ENCODE measurements around the gene HMGN1.

HMGN1 gene

DNA sequence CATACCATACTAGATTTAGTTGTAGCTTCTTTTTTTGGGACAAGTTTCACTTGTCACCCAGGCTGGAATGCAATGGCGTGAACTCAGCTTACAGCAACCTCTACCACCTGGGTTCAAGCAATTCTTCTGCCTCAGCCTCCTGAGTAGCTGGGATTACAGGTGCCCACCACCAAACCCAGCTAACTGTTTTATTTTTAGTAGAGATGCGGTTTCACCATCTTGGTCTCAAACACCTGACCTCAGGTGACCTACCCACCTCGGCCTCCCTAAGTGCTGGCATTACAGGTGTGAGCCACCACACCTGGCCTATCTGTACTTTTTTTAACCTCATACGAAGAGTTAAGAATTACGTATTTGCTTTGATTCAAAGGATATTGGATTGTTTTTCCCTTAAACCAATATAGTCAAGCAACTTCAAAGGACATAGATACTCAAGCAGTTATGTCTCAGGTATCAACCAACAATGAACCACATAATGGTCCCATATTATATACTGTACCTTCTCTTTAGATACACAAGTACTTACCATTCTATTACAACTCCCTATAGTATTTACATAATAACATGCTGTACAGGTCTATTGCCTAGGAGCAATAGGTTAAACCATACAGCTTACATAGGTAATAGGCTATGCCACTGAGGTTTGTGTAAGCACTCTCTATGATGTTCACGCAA lies 7.5 kb downstream of the HMGN1 start:
- no peak overlapping the region for H3K4me3 ChIP-seq (ENCODE audit: low read depth, low read length)
- DNase-seq (ENCODE audit: low read depth): no peak

DNA sequence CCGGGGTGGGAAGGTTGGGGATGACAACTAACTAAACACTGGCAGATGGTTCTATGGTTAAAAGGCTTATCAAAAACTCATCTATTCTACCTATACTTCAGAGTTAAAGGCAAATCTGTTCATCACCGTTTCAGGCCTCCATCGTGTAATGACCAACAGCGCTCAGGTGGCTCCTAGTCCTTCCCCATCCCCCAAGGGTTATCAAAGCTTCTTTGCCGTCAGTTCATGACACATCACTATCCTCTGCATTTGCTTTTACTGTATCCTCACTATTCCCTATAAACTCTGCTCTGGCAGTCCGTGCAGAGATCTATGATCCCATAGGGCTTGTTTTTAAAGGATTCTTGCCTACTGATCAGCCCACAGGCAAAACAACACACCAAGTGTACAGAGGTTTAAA lies 8.2 kb downstream of the HMGN1 start:
- no peak overlapping the region for H3K4me3 ChIP-seq (ENCODE audit: low read depth, low read length)
- no peak for DNase-seq (ENCODE audit: low read depth)

DNA sequence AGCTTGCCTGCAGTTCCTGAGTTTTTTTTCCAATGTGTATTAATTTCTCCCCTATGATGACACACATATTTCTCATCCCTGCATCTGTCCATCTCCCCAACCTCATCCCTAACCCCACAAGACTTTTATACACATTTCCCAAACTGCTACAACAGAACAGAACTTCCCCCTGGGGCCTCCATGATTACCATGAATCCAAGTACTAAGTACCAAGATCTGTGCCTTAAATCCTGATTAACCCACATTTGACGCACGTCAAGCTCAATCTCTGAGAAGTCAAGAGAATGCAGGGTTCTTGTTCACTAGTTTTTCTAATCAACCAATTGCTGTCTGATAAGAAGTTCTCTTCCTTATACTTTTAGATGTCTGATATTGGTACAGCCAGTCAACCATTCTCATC lies 9.7 kb downstream of the HMGN1 start:
- no peak overlapping the region for H3K4me3 ChIP-seq (ENCODE audit: low read depth, low read length)
- DNase-seq (ENCODE audit: low read depth): no peak

DNA sequence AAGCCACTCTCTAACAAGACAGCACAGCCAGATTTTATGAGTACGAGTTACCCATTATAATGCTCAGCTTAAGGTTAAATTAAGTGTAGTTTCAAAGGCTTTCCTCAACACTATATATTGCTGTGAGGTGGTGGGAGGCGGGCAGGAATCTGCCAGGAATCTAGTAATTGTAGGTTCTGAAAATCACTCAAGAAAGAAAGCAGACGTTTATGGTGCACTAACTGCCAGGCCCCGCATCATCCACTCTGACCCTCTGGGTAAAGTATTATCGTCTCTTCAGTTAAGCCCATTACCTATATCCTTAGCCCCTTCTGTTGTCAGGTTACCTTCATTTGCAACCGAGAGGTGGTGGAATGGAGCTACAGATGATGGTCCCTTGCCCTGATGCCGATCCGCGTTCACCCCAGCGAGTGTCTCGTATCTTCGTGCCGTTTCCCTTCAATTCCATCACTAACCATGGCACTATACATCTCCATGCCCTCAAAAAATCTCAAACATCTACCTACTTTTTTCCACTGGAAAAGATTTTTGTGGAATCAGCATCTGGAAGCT lies 12.4 kb downstream of the HMGN1 start:
- no peak overlapping the region for H3K4me3 ChIP-seq (ENCODE audit: low read depth, low read length)
- DNase-seq (ENCODE audit: low read depth): no peak

DNA sequence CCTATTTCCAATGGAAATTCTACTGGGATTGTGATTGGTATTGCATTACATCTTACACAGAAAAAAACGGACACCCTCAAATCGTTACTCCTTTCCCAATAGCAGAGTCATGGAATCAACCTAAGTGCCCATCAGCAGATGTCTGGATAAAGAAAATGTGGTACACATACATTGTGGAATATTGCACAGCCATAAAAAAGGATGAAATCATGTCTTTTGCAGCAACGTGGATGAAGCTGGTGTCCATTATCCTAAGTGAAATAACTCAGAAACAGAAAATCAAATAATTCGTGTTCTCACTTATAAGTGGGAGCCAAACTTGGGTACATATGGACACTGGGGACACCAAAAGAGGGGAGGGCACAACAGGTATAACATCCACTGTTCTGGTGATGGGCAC lies 14.3 kb downstream of the HMGN1 start:
- no peak overlapping the region for H3K4me3 ChIP-seq (ENCODE audit: low read depth, low read length)
- no peak for DNase-seq (ENCODE audit: low read depth)

DNA sequence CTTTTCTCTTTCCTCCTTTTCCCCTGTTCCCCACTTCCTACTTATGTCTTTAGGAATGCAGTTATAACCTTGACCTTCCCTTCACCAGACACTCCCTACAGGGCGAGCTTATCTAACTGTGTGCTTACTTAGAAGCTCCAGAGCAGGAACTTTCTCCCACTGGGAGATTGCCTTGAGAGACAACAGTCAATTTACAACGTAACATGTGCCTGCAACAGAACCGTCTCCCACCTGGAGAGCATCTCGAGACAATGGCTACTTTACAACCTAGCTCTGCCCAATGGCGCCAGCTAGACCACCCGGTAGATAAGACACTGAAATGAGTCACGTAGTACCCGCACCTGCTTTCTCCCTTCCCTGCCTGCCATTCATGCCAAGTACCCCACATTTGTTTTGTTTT lies 16.7 kb downstream of the HMGN1 start:
- DNase-seq (ENCODE audit: low read depth): no peak
- no peak overlapping the region for H3K4me3 ChIP-seq (ENCODE audit: low read depth, low read length)

DNA sequence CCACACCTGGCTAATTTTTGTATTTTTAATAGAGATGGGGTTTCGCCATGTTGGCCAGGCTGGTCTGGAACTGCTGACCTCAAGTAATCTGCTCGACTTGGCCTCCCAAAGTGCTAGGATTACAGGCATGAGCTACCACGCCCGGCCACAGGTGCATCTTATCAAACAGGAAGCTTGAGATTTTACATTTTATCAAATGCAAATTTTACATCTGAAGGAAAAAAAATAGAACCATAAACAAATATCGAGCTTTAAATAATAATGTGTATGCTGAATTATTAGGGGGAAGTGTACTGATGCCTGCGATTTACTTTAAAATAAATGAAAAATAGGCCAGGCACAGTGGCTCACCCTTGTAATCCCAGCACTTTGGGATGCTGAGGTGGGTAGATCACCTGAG lies 18.9 kb downstream of the HMGN1 start:
- DNase-seq (ENCODE audit: low read depth): no peak
- H3K4me3 ChIP-seq (ENCODE audit: low read depth, low read length): no peak overlapping the region

DNA sequence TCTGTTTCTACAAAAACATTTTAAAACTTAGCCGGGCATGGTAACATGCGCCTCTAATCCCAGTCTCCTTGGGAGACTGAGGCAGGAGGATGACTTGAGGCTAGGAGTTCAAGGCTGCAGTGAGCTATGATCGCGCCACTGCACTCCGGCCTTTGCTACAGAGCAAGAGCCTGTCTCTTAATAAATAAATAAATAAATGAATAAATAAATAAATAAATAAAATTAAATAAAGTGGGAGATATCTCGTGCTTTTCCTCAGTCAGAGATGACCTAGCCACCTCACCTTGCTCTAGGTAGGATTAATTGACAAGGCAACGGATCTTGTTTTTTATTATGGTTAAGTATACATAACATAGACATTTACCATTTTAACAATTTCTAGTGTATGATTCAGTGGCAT lies 21.2 kb downstream of the HMGN1 start:
- no peak for DNase-seq (ENCODE audit: low read depth)
- no peak overlapping the region for H3K4me3 ChIP-seq (ENCODE audit: low read depth, low read length)

DNA sequence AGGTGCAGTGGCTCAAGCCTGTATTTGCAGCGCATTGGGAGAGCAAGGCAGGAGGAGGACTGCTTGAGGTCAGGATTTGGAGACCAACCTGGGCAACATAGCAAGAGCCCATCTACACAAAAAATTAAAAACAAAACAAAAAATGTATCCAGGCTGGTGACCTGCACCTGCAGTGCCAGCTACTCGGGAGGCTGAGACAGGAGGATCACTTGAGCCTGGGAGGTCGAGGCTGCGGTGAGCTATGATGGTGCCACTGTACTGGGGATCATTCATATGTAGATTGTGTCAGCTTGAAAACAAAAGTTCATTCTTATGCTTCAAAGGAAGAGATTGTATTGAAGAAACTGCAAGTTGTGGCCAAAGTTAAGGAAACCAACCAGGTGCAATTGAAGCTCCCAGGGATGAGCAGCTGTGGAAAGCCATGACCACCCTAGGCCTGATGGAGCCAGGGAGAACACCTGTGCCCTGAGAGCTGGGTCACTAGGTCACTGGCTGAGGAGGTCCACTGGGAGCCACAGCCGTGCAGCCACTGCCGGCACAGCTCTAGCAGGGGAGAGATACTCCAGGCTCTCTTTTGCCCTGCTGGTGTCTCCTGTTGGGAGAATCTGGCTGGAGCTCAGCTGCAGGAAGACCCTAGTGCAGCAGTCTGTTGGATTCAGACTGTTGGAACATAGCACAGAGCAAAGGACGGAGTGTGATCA lies 22.1 kb downstream of the HMGN1 start:
- no peak overlapping the region for H3K4me3 ChIP-seq (ENCODE audit: low read depth, low read length)
- no peak for DNase-seq (ENCODE audit: low read depth)

DNA sequence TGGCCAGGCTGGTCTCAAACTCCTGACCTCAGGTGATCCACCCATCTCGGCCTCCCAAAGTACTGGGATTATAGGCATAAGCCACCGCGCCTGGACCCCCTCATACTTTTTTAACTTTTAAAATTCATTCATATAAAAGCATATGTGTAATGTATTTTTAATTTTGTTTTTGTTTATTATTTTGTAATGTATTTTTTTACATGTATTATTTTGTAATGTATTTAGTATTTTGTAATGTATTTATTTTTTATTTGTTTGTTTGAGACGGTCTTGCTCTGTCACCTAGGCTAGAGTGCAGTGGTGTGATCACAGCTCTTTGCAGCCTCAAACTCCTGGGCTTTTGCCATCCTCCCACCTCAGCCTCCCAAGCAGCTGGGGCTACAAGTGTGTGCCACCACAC lies 23.4 kb downstream of the HMGN1 start:
- DNase-seq (ENCODE audit: low read depth): no peak
- H3K4me3 ChIP-seq (ENCODE audit: low read depth, low read length): no peak overlapping the region

DNA sequence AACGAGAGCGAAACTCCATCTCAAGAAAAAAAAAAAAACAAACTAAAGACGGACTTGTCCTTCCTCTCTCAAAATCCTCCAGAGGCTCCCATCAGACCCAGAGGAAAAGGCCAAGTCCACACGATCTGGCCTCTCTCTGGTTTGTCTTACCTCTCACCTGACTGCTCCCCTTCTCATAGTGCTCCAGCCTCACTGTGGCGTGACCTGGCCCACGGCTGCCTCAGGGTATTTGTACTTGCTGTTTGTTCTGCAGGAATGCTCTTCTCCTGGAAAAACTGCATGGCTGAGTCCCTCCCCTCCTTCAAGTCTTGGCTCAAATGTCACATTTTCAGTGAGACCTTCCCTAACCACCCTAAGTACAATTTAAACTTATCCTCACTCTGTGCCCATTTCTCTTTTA lies 27.5 kb downstream of the HMGN1 start:
- no peak for DNase-seq (ENCODE audit: low read depth)
- no peak overlapping the region for H3K4me3 ChIP-seq (ENCODE audit: low read depth, low read length)

DNA sequence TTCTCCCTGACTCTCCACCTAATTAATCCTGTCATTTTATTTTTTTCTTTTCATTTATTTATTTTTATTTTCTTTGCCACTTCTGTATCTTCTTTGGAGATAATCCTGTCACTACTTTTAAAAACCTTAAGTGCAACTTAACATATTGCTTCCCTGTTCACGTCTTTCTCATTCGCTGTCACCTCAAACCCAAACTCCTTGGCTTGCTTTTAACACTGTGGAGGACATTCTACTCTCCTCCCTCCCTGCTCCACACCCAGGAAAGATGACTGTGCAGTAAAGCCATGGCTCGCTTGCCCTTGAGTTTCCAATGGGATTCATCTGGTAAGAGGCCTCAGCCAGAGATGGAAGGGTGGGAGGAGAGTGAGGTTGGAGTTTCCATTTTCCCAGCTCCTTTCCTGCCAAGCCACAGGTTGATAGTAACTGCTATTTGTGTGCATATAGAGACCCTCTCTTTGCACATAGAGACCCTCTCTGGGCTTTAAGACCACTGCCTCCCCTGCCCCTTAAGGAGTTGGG lies 29.0 kb downstream of the HMGN1 start:
- DNase-seq (ENCODE audit: low read depth): no peak
- H3K4me3 ChIP-seq (ENCODE audit: low read depth, low read length): no peak overlapping the region

DNA sequence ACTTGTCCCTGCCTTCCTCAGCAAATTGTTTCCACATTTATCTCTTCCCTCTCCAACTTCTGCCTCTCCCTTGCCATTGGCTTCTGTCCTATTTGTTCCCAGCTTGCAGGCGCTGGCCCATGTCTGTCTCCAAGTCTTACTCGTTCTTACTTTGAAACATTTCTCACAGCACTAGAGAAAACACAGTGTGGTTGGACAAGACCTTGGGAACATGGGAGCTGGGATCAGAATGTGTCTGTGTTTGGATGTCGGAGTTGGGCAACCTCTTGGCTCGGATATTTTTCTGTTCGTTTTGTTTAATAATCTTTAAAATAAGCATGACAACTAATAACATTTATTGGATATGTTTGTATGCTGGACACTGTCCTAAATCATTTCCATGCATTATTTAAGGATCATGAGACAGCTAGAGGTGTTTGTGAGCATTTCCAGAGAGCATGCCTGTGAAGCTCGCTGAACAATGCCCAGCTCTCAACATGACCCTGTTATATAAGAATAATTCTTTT lies 29.6 kb downstream of the HMGN1 start:
- DNase-seq (ENCODE audit: low read depth): no peak

DNA sequence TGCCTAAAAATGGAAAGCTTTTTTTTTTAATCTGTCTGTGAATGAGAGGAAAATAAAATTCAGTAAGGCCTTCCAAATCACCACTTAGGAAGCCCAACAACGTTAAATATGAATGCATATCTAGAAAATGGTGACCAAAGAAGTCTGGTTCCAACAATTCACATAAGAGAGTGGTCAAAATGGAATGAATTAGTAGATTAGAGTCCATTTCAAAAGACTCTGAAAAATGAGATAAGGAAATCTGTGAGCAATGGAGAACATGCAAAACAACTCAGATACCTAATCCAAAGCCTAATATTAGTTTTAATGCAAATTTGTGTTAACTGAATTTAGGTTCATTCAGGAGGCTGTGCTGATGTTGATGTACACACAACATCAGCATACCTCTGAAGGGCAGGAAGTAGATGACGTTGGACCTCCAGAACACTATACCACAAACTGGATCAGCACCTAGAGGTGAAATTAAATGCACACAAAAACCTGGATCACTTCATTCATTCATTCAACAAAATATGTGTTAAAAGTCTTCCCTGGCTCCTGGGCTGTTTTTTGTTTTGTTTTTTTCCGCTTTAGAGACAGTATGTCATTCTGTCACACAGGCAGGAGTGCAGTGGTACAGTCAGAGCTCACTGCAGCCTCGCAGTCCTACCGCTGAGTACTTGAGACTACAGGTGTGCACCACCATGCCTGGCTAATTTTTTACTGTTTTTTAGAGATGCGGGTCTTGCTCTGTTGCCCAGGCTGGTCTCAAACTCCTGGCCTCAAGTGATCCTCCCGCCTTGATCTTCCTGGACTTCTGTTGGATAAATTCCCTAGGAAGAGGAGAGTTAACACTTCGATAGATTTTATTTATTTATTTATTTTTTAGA lies 30.6 kb downstream of the HMGN1 start:
- H3K4me3 ChIP-seq (ENCODE audit: low read depth, low read length): no peak overlapping the region
- DNase-seq (ENCODE audit: low read depth): no peak

More for the DNA sequence above, 29.6 kb downstream of the HMGN1 start:
- no peak overlapping the region for H3K4me3 ChIP-seq (ENCODE audit: low read depth, low read length)

DNA sequence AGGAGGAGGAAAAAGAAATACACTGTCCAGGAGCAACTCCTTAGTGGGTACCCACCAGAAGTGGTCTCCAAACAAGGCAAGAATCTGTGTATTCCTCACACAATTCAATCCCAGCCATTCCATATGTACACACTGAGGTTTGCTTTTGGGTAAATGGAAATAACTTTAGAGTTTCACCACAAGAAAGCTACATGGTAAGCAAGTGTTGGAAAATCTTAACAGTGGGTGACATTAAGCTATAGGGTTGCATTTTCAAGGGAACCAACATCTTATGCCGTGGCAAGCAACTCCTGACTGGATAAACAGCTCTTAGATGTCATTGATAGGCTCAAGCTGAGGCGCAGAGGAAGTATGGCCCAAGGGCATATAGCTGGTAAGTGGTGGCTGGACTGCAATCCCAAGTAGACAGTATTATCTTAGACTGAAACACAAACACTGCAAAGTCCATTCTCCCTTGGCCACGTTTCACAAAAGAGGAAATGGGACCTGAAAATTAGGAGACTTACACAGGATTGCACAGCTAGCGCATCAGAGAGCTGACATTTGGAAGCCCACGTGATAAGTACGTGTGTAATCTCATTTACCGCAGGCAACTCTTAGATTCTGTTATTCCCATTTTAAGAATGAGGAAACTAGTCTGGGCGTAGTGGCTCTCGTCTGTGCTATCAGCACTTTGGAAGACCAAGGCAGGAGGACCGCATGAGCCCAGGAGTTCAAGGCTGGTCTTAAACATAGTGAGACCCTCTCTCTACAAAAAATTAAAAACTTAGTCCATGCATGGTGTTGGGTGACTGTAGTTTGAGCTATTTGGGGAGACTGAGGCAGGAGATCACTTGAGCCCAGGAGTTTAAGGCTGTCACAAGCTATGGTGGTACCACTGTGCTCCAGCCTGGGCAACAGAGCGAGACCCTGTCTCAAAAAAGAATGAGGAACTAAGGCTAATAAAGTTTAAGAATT lies 31.5 kb downstream of the HMGN1 start:
- no peak for DNase-seq (ENCODE audit: low read depth)
- no peak overlapping the region for H3K4me3 ChIP-seq (ENCODE audit: low read depth, low read length)

DNA sequence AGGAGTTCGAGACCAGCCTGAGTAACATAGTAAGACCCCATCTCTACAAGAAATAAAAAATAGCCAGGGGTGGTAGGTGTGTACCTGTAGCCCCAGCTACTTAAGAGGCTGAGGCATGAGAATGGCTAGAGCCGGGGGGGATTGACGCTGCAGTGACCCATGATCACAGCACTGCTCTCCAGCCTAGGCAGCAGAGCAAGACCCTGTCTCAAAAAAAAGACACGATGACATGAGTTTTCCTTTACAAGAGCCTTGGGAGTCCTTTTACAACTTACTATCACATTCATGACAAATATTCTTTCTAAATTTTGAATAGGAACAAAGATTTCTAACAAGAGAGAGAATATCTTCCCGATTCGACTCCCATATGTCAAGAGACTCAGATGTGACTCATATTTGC lies 32.2 kb downstream of the HMGN1 start:
- no peak for DNase-seq (ENCODE audit: low read depth)
- no peak overlapping the region for H3K4me3 ChIP-seq (ENCODE audit: low read depth, low read length)

DNA sequence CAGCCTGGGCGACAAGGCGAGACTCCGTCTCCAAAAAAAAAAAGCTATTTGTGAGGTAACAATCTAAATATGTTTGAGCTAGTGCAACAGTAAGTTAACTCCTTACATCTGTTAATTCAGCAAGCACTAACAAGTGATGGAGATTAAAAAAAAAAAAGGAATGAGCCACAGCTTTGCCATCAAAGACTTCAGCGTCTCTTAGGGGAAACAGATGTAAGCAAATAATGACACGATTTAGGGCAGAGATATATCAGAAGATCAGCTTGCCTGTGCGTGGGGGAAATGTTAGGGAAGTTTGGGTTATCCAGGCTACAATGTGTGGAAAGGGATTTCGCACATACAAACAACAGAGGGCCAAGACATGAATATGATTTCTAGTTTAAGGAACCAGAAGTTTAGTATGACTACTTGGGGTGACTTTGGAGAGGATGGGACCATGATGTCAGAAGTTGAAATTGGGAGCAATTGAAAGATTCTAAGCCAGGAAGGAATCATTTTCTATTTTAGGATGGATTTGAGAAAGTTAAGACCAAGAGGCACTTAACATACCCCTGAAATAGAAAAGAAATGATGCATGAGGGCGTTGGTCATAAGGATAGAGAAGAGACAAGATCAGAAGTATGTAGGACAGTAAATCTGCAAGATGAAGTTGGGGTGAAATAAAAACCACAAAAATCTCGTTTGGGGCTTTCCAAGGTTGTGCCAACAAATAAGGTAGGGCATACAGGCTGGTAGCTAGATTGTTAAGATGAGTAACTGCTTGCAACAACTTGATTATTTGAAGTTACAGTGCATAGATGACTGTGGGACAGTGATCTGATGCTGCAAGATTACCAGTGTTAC lies 33.1 kb downstream of the HMGN1 start:
- H3K4me3 ChIP-seq (ENCODE audit: low read depth, low read length): no peak overlapping the region
- DNase-seq (ENCODE audit: low read depth): no peak

All from skeletal muscle cell (primary cell).